Panc1 (cell line): ENCODE results near the gene DSCAML1.

Source experiments
- CTCF ChIP-seq: fragments of 450-650 bp; IDR thresholded peaks from 2 replicates; pipeline ENCODE4 v1.5.1; 2017; ENCODE audit warnings: mild to moderate bottlenecking
- POLR2AphosphoS5 ChIP-seq: IDR thresholded peaks from 2 replicates; pipeline ENCODE4 v1.6.1; 2012; ENCODE audit warnings: mild to moderate bottlenecking, low read depth, low read length, moderate library complexity
- TF ChIP-seq, protein P1 (sequence below), 2 experiments: IDR thresholded peaks; 2 replicates each; pipeline ENCODE4 v1.6.1; 2011 to 2012; ENCODE audit warnings: low read depth in 2 of 2, control low read depth in 1 of 2, low read length in 1 of 2, mild to moderate bottlenecking in 1 of 2, moderate library complexity in 1 of 2; ENCODE audit not compliant: insufficient read depth in 1 of 2

DNA sequence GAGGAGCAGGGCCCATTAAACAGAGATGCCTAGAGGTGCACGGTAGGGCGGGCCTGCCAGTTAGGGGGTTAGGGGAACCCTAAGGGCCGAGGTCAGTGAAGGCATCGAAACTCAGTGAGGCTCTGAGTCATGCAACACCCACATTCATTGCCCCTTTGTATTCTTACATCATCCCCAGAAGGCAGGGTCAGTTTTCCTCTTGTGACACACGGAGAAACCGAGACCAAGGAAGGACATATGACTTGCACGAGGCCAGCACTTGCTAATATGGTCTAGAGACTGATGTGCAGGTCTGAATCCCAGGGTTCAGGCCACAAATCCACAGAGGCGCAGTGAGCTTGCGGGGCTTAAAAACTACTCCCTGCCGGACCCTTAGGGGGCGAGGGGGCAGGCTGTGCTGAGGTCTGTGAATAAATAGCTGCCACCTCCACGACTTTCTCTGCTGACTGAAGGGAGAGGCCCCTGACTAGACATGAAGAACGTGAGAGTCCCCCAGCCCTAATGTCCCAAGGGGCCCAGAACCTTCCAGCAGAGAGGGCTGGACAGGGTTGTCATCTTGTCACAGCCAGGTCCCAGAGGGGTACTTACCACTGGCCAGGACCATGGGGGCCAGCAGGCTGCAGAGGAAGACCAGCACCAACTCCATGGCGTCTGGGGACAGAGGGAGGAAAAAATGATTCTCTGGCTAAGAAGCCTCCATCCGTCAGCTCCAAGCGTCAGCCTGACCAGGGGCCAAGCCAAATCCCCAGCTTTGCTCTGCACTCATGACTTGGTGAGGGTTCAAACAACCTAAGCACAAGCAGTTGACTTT lies 45.3 kb upstream of the DSCAML1 start:
- TF ChIP-seq CTCF (no peak), POLR2AphosphoS5 (no peak)
- TF ChIP-seq, protein P1, sequence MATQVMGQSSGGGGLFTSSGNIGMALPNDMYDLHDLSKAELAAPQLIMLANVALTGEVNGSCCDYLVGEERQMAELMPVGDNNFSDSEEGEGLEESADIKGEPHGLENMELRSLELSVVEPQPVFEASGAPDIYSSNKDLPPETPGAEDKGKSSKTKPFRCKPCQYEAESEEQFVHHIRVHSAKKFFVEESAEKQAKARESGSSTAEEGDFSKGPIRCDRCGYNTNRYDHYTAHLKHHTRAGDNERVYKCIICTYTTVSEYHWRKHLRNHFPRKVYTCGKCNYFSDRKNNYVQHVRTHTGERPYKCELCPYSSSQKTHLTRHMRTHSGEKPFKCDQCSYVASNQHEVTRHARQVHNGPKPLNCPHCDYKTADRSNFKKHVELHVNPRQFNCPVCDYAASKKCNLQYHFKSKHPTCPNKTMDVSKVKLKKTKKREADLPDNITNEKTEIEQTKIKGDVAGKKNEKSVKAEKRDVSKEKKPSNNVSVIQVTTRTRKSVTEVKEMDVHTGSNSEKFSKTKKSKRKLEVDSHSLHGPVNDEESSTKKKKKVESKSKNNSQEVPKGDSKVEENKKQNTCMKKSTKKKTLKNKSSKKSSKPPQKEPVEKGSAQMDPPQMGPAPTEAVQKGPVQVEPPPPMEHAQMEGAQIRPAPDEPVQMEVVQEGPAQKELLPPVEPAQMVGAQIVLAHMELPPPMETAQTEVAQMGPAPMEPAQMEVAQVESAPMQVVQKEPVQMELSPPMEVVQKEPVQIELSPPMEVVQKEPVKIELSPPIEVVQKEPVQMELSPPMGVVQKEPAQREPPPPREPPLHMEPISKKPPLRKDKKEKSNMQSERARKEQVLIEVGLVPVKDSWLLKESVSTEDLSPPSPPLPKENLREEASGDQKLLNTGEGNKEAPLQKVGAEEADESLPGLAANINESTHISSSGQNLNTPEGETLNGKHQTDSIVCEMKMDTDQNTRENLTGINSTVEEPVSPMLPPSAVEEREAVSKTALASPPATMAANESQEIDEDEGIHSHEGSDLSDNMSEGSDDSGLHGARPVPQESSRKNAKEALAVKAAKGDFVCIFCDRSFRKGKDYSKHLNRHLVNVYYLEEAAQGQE (IDR thresholded peaks at IDR 0.05; ENCODE audit: insufficient read depth in 1 of 2, low read depth in 2 of 2, low read length in 1 of 2) = no peak
